GM21423 (cell line): ENCODE results near the gene SIRPB2.
A peak's percentile ranks its signal among the peaks of the same experiment; 100 is the strongest.

Experiments
- ATAC-seq: cut with Tn5 transposase; IDR thresholded peaks from one replicate; pipeline ENCODE4 v1.9.1; 2021; ENCODE audit warnings: mild to moderate bottlenecking, moderate library complexity; ENCODE audit not compliant: unreplicated experiment

Gene SIRPB2

GRCh38 chr20:1491281-1491840 is at the start of gene SIRPB2:
Gene SIRPB2 (minus strand): TSS chr20:1491420. CDS start chr20:1491359, 61 bp downstream.
- ATAC-seq, result no peak

GRCh38 chr20:1539816-1540419 is 48.7 kb upstream of the SIRPB2 start:
- ATAC-seq, result no peak

GRCh38 chr20:1538655-1539054 is 47.4 kb upstream of the SIRPB2 start:
- ATAC-seq, result no peak

GRCh38 chr20:1537731-1538058 is 46.5 kb upstream of the SIRPB2 start:
- no peak for ATAC-seq

GRCh38 chr20:1536893-1537730 is 45.9 kb upstream of the SIRPB2 start:
- ATAC-seq, result no peak

GRCh38 chr20:1535420-1536175 is 44.4 kb upstream of the SIRPB2 start:
- peak; percentile 89 for ATAC-seq

GRCh38 chr20:1534526-1534925 is 43.3 kb upstream of the SIRPB2 start:
- ATAC-seq, result no peak

- ATAC-seq, result no peak
Observed at GRCh38 chr20:1533059-1533458, 41.8 kb upstream of the SIRPB2 start.

- no peak for ATAC-seq
Observed at GRCh38 chr20:1528811-1529210, 37.6 kb upstream of the SIRPB2 start.

GRCh38 chr20:1527923-1528322 is 36.7 kb upstream of the SIRPB2 start:
- ATAC-seq, result no peak

GRCh38 chr20:1526896-1527295 is 35.7 kb upstream of the SIRPB2 start:
- no peak for ATAC-seq

GRCh38 chr20:1526310-1526709 is 35.1 kb upstream of the SIRPB2 start:
- no peak for ATAC-seq

GRCh38 chr20:1524004-1524403 is 32.8 kb upstream of the SIRPB2 start:
- ATAC-seq, result no peak

GRCh38 chr20:1517010-1517409 is 25.8 kb upstream of the SIRPB2 start:
- no peak for ATAC-seq

- no peak for ATAC-seq
Observed at GRCh38 chr20:1513801-1514200, 22.6 kb upstream of the SIRPB2 start.

GRCh38 chr20:1509237-1509636 is 18.0 kb upstream of the SIRPB2 start:
- ATAC-seq, result no peak

- ATAC-seq, result no peak
Observed at GRCh38 chr20:1508574-1508973, 17.4 kb upstream of the SIRPB2 start.

GRCh38 chr20:1507276-1507675 is 16.1 kb upstream of the SIRPB2 start:
- ATAC-seq, result no peak

- no peak for ATAC-seq
Observed at GRCh38 chr20:1505871-1506270, 14.7 kb upstream of the SIRPB2 start.

GRCh38 chr20:1505361-1505760 is 14.1 kb upstream of the SIRPB2 start:
- no peak for ATAC-seq

- peak; percentile 98 for ATAC-seq
Observed at GRCh38 chr20:1503564-1504227, 12.5 kb upstream of the SIRPB2 start.
